Stomach (tissue), 4 donors: ENCODE results near the gene RIMS4.

ENCODE experiments used
- EP300 ChIP-seq: sonication (generic); formaldehyde crosslinking; IDR thresholded peaks from one replicate; pipeline ENCODE4 v1.6.1; 2017; ENCODE audit warnings: antibody characterized with exemption
- POLR2A ChIP-seq, 4 donors: fragments of 450-650 bp; IDR thresholded peaks; one replicate each; pipeline ENCODE4 v1.6.1; 2016; ENCODE audit warnings: antibody characterized with exemption in 4 of 4, control low read depth in 2 of 4, mild to moderate bottlenecking in 1 of 4, moderate library complexity in 1 of 4
- POLR2AphosphoS5 ChIP-seq, 3 donors: sonication (generic); formaldehyde crosslinking; IDR thresholded peaks; one replicate each; pipeline ENCODE4 v1.6.1; 2016; ENCODE audit warnings: antibody characterized with exemption in 3 of 3
- TF ChIP-seq, protein P1 (sequence below), 7 experiments: fragments of 450-650 bp in 4 of 7; fragments of 200-600 bp in 3 of 7; sonication (generic) in 3 of 7; IDR thresholded peaks; one replicate each; pipeline ENCODE4 v1.5.1; 2016 to 2019; ENCODE audit warnings: antibody characterized with exemption in 7 of 7, control low read depth in 2 of 7, mild to moderate bottlenecking in 1 of 7

GRCh38 chr20:44796758-44797457, 13.4 kb downstream of the RIMS4 start:
- TF ChIP-seq, protein P1, sequence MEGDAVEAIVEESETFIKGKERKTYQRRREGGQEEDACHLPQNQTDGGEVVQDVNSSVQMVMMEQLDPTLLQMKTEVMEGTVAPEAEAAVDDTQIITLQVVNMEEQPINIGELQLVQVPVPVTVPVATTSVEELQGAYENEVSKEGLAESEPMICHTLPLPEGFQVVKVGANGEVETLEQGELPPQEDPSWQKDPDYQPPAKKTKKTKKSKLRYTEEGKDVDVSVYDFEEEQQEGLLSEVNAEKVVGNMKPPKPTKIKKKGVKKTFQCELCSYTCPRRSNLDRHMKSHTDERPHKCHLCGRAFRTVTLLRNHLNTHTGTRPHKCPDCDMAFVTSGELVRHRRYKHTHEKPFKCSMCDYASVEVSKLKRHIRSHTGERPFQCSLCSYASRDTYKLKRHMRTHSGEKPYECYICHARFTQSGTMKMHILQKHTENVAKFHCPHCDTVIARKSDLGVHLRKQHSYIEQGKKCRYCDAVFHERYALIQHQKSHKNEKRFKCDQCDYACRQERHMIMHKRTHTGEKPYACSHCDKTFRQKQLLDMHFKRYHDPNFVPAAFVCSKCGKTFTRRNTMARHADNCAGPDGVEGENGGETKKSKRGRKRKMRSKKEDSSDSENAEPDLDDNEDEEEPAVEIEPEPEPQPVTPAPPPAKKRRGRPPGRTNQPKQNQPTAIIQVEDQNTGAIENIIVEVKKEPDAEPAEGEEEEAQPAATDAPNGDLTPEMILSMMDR (IDR thresholded peaks at IDR 0.05), result no peak
- no peak for TF ChIP-seq POLR2AphosphoS5 (IDR thresholded peaks at IDR 0.05)
- no peak for TF ChIP-seq EP300
- TF ChIP-seq POLR2A (IDR thresholded peaks at IDR 0.05), result no peak
